H1 (cell line): ENCODE measurements around the gene DTD1. TPM values are rescaled to one million over a fixed set of nuclear protein-coding genes. Genes with fewer than 3 reads are reported as not detected.

Experiments used
- CTCF ChIA-PET: fragments of 300-600 bp; sonication (Branson Sonifier 250); formaldehyde crosslinking; loops from one replicate; lab custom pipeline; 2021; ENCODE audit not compliant: partially characterized antibody; lab: Charles Lee
- POLR2A ChIA-PET: fragments of 300-600 bp; sonication (Branson Sonifier 250); formaldehyde crosslinking; loops from one replicate; lab custom pipeline; 2021; ENCODE audit warnings: inconsistent platforms; ENCODE audit not compliant: partially characterized antibody; lab: Charles Lee
- DNase-seq, 2 experiments: peaks; one replicate each; pipeline versions ENCODE4 v3.0.0 to v3.0.0-alpha.2; 2010 to 2022; ENCODE audit warnings: low spot score in 2 of 2, low read depth in 1 of 2, mixed read lengths in 1 of 2
- FAIRE-seq: peaks from 2 replicates; lab custom pipeline; 2011; peaks lifted over from hg19 to GRCh38; lab: Jason Lieb, UNC
- H2AFZ ChIP-seq: 2 replicates; pipeline ENCODE4 v1.8.1; 2012; ENCODE audit warnings: low read length, inconsistent platforms
- H2AK5ac ChIP-seq: 2 replicates; pipeline ENCODE4 v1.6.1; 2013; ENCODE audit warnings: low read depth, low read length
- H2BK120ac ChIP-seq: replicated peaks from 2 replicates; pipeline ENCODE3; 2013; ENCODE audit warnings: low read depth, low read length, inconsistent platforms
- H2BK12ac ChIP-seq: 2 replicates; pipeline ENCODE4 v1.6.1; 2013; ENCODE audit warnings: low read depth, low read length
- H2BK15ac ChIP-seq: 2 replicates; pipeline ENCODE4 v1.6.1; 2013; ENCODE audit warnings: low read length
- H2BK20ac ChIP-seq: 2 replicates; pipeline ENCODE4 v1.6.1; 2013; ENCODE audit warnings: low read length
- H2BK5ac ChIP-seq: 2 replicates; pipeline ENCODE4 v1.6.1; 2013; ENCODE audit warnings: low read depth, low read length
- H3K14ac ChIP-seq: 2 replicates; pipeline ENCODE4 v1.6.1; 2013; ENCODE audit warnings: inconsistent platforms; ENCODE audit not compliant: insufficient read length
- H3K18ac ChIP-seq: 2 replicates; pipeline ENCODE4 v1.6.1; 2013; ENCODE audit warnings: low read length; ENCODE audit errors: extremely low read depth
- H3K23ac ChIP-seq: 2 replicates; pipeline ENCODE4 v1.6.1; 2013; ENCODE audit warnings: inconsistent platforms; ENCODE audit not compliant: insufficient read length
- H3K23me2 ChIP-seq: 2 replicates; pipeline ENCODE4 v1.6.1; 2013; ENCODE audit warnings: low read depth, low read length
- H3K27ac ChIP-seq: 2 replicates; pipeline ENCODE4 v1.6.1; 2011; ENCODE audit warnings: low read depth, low read length, inconsistent platforms
- H3K27me3 ChIP-seq, 4 experiments: replicated peaks in 1 of 4; 1 replicate in 1 of 4; 2 replicates in 3 of 4; pipeline versions ENCODE4 v1.6.1 to v1.8.1; 2011 to 2013; ENCODE audit warnings: low read length in 3 of 4, mild to moderate bottlenecking in 3 of 4, inconsistent platforms in 2 of 4, mixed read lengths in 2 of 4, moderate library complexity in 1 of 4; ENCODE audit not compliant: control insufficient read depth in 3 of 4, insufficient read depth in 3 of 4; ENCODE audit errors: extremely low read depth in 1 of 4
- H3K36me3 ChIP-seq, 4 experiments: 2 replicates each; pipeline versions ENCODE4 v1.6.1 to v1.8.1; 2011 to 2013; ENCODE audit warnings: mild to moderate bottlenecking in 4 of 4, low read length in 3 of 4, moderate library complexity in 2 of 4, control low read depth in 1 of 4, inconsistent platforms in 1 of 4; ENCODE audit not compliant: insufficient read depth in 4 of 4, control insufficient read depth in 2 of 4
- H3K4ac ChIP-seq: replicated peaks from 2 replicates; pipeline ENCODE3; 2013; ENCODE audit warnings: low read length, low read depth, mixed read lengths, inconsistent platforms; ENCODE audit not compliant: insufficient read length
- H3K4me1 ChIP-seq, 4 experiments: replicated peaks in 1 of 4; 1 replicate in 1 of 4; 2 replicates in 3 of 4; pipeline versions ENCODE4 v1.6.1 to v1.8.1; 2011 to 2013; ENCODE audit warnings: low read length in 3 of 4, inconsistent platforms in 2 of 4, mixed read lengths in 1 of 4; ENCODE audit not compliant: insufficient read depth in 4 of 4, control insufficient read depth in 3 of 4
- H3K4me2 ChIP-seq, 2 experiments: 2 replicates each; pipeline versions ENCODE4 v1.6.1 to v1.8.1; 2011 to 2013; ENCODE audit warnings: low read depth in 2 of 2, low read length in 2 of 2, control low read depth in 1 of 2, inconsistent platforms in 1 of 2, mild to moderate bottlenecking in 1 of 2; ENCODE audit not compliant: insufficient read depth in 1 of 2
- H3K4me3 ChIP-seq, 4 experiments: fragments of 200-600, 300-600 bp in 1 of 4; sonication (generic), shearing (Covaris generic), sonication (Bioruptor Twin) in 1 of 4; 2 replicates each; pipeline versions ENCODE4 v1.5.1 to v1.8.1; 2011 to 2016; ENCODE audit warnings: low read length in 4 of 4, low read depth in 3 of 4, control low read depth in 2 of 4, inconsistent platforms in 2 of 4, mild to moderate bottlenecking in 2 of 4, mixed read lengths in 1 of 4, moderate library complexity in 1 of 4; ENCODE audit not compliant: insufficient read depth in 2 of 4; ENCODE audit errors: extremely low read depth in 1 of 4
- H3K56ac ChIP-seq: replicated peaks from 2 replicates; pipeline ENCODE3; 2013; ENCODE audit warnings: low read depth, mild to moderate bottlenecking, mixed read lengths, low read length, inconsistent platforms; ENCODE audit not compliant: insufficient read length
- H3K79me1 ChIP-seq: 2 replicates; pipeline ENCODE4 v1.6.1; 2013; ENCODE audit warnings: low read depth, low read length, control low read depth
- H3K79me2 ChIP-seq, 2 experiments: 2 replicates each; pipeline versions ENCODE4 v1.6.1 to v1.8.1; 2012 to 2013; ENCODE audit warnings: low read length in 2 of 2, mild to moderate bottlenecking in 2 of 2, inconsistent platforms in 1 of 2; ENCODE audit not compliant: insufficient read depth in 2 of 2, control insufficient read depth in 1 of 2
- H3K9ac ChIP-seq, 4 experiments: replicated peaks in 1 of 4; 1 replicate in 1 of 4; 2 replicates in 3 of 4; pipeline versions ENCODE4 v1.6.1 to v1.8.1; 2011 to 2013; ENCODE audit warnings: low read depth in 3 of 4, low read length in 3 of 4, control low read depth in 2 of 4, mild to moderate bottlenecking in 2 of 4, moderate library complexity in 2 of 4, inconsistent platforms in 1 of 4; ENCODE audit errors: extremely low read depth in 1 of 4
- H3K9me3 ChIP-seq, 2 experiments: 2 replicates each; pipeline versions ENCODE4 v1.6.1 to v1.8.1; 2012 to 2013; ENCODE audit warnings: mild to moderate bottlenecking in 2 of 2, moderate library complexity in 2 of 2, control low read depth in 1 of 2, inconsistent platforms in 1 of 2, low read depth in 1 of 2, low read length in 1 of 2, mixed read lengths in 1 of 2; ENCODE audit not compliant: insufficient read depth in 2 of 2
- H4K20me1 ChIP-seq, 2 experiments: replicated peaks in 1 of 2; 2 replicates each; pipeline versions ENCODE3 to v1.8.1; 2011 to 2013; ENCODE audit warnings: inconsistent platforms in 2 of 2, low read length in 2 of 2, mild to moderate bottlenecking in 1 of 2; ENCODE audit not compliant: insufficient read depth in 2 of 2, control insufficient read depth in 1 of 2
- H4K5ac ChIP-seq: 2 replicates; pipeline ENCODE4 v1.6.1; 2013; ENCODE audit warnings: low read length, low read depth, mixed read lengths, inconsistent platforms; ENCODE audit not compliant: insufficient read length
- H4K8ac ChIP-seq: 2 replicates; pipeline ENCODE4 v1.8.0; 2013; ENCODE audit warnings: mild to moderate bottlenecking, moderate library complexity, low read length, inconsistent platforms; ENCODE audit not compliant: insufficient read depth; ENCODE audit errors: extremely low read depth
- H4K91ac ChIP-seq: replicated peaks from 2 replicates; pipeline ENCODE3; 2013; ENCODE audit warnings: low read length, mixed read lengths, inconsistent platforms; ENCODE audit not compliant: insufficient read length
- POLR2AphosphoS5 ChIP-seq: IDR thresholded peaks from 2 replicates; pipeline ENCODE4 v1.6.1; 2011; ENCODE audit warnings: low read depth, low read length
- WGBS, 2 experiments: shearing (Covaris generic) in 1 of 2; methylation state at CpG; one replicate each; pipeline versions ENCODE4 v1.1.6 to v1.1.7; 2013 to 2015; ENCODE audit warnings: low lambda C conversion rate in 2 of 2, mixed read lengths in 2 of 2, inconsistent platforms in 1 of 2, low coverage in 1 of 2, missing lambda C conversion rate in 1 of 2; ENCODE audit not compliant: insufficient replicate concordance in 2 of 2, insufficient coverage in 1 of 2, insufficient read length in 1 of 2; ENCODE audit errors: extremely low coverage in 1 of 2, missing lambda C conversion rate in 1 of 2; 5-methylcytosine and 5-hydroxymethylcytosine counted together
- polyA plus RNA-seq, 7 experiments: library from polyadenylated mRNA; depleted of rRNA in 3 of 7; stranded (reverse) in 5 of 7; unstranded in 2 of 7; fragments of >200 nt in 5 of 7; fragments of 200-250 nt in 2 of 7; gene quantifications; 1 replicate in 5 of 7; 2 replicates in 1 of 7; 4 replicates in 1 of 7; pipeline versions ENCODE4 v1.2.1 to v1.2.3, GENCODE V29; 2011 to 2013; ENCODE audit warnings: missing spikeins in 2 of 7, mixed read lengths in 2 of 7
- total RNA-seq: library from RNA; stranded (reverse); fragmentation: NEBNext Ultra II Directional; extraction: Animal tissue kit (Norgen Biotek cat#: 25700); gene quantifications from 2 replicates; pipeline ENCODE4 v1.2.1, GENCODE V29; 2021
- TF ChIP-seq, protein P1 (sequence below): IDR thresholded peaks from 2 replicates; pipeline ENCODE4 v1.6.1; 2012; ENCODE audit warnings: inconsistent platforms

The DTD1 gene
- total and polyA plus RNA-seq, 2 of the 8 experiments (the other 6 are each of a cell fraction or from before 2014, with no cell fraction given) = 49.7 to 66.6 TPM

GRCh38 chr20:18775633-18776032 is 187.8 kb downstream of the DTD1 start:
- H4K20me1 ChIP-seq = no peaks in the 10 kb centered on the region
- TF ChIP-seq, protein P1, sequence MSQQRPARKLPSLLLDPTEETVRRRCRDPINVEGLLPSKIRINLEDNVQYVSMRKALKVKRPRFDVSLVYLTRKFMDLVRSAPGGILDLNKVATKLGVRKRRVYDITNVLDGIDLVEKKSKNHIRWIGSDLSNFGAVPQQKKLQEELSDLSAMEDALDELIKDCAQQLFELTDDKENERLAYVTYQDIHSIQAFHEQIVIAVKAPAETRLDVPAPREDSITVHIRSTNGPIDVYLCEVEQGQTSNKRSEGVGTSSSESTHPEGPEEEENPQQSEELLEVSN = no peak
- TF ChIP-seq POLR2AphosphoS5 = no peak
- no peak overlapping the region for H2AK5ac ChIP-seq
- no peak overlapping the region for H3K4me2 ChIP-seq
- no peak overlapping the region for H4K5ac ChIP-seq
- no peak overlapping the region for H3K27ac ChIP-seq
- H4K91ac ChIP-seq = no peak overlapping the region
- H2BK12ac ChIP-seq = 0 out of 2 replicates have a peak overlapping the region, but pooled peaks have one; percentile 35
- H3K27me3 ChIP-seq = no peaks in the 10 kb centered on the region
- H3K9ac ChIP-seq = no peak overlapping the region
- no peaks in the 10 kb centered on the region for H3K79me1 ChIP-seq
- no peak overlapping the region for H3K4ac ChIP-seq
- H3K14ac ChIP-seq = no peak overlapping the region
- H3K4me3 ChIP-seq = no peak overlapping the region
- H2BK5ac ChIP-seq = 0 out of 2 replicates have a peak overlapping the region, but pooled peaks have one; percentile 7
- no peaks in the 10 kb centered on the region for H3K4me1 ChIP-seq
- no peaks in the 10 kb centered on the region for H3K23me2 ChIP-seq
- H3K18ac ChIP-seq = no peak overlapping the region
- no peak for FAIRE-seq
- 76% methylated on average over 5 of the region's 5 CpGs; no CpG with 5 or more reads in 1 of the 2 experiments for WGBS, 2 experiments
- H3K56ac ChIP-seq = no peak overlapping the region
- POLR2A ChIA-PET = interaction anchor here (0.6 kb wide), 1 partner anchor 252 kb away, joined by 3 read pairs; no protein-coding TSS in a partner anchor
- no peaks in the 10 kb centered on the region for H3K79me2 ChIP-seq
- no peak overlapping the region for H4K8ac ChIP-seq
- no peak overlapping the region for H3K23ac ChIP-seq
- no peak for DNase-seq
- H2AFZ ChIP-seq = no peak overlapping the region
- no peak overlapping the region for H2BK20ac ChIP-seq
- H2BK120ac ChIP-seq = no peak overlapping the region
- H3K9me3 ChIP-seq = no peaks in the 10 kb centered on the region
- H3K36me3 ChIP-seq = no peaks in the 10 kb centered on the region
- CTCF ChIA-PET = interaction anchor here (0.7 to 1.1 kb wide), 2 partner anchors 10 to 807 kb away, joined by 3 to 4 read pairs; no protein-coding TSS in a partner anchor
- no peak overlapping the region for H2BK15ac ChIP-seq
